ENCODE results near the gene GNG8.

The GNG8 gene

DNA sequence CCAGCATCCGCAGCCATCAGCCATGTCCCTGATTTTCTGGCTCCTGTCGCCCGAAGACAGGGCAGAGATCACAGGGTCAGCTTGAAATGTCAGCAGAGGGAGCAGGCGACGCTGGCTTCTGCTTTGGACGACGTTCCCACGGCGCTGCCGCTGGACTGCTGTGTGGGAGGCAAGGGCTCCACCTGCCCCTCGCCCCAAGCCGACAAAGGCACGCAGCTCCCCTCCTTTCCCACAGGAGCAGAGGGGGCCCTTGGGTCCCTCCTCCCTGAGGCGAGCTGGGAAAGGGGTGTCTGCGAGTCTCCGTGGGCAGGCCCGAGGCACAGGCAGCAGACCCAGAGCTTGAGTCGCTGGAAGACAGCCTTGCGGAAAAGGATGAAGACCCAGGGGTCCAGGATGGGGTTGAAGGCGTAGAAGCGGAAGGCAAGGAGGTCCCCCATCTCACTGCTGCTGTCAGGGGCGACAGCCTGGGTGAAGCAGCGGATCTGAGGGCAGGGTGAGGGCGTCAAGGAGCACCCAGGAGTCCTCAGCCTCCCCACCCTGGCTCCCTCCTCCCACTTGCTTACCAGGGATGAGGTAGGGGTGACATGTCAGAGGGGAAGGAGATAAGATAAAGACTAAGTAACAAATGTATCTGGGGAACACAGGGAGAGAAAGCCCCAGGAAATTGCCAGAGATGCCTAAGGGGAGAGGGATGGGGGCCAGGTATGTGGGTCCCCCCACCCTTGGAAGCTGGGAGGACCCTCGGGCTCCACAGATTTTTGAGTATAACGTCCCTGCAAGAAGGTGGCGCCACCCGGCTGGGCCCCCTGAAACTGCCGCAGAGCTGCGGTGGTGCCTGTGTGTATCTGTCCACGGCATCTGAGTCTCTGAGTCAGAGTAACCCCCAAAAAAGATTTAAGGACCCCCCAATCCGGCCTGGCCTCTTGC lies 14.5 kb downstream of the GNG8 start:
- in situ Hi-C loops (cut with HindIII; ENCODE audit: low sequenced_read_pairs), result no loop called here

GRCh38 chr19:46620716-46621115 lies 15.3 kb downstream of the GNG8 start:
- in situ Hi-C loops (cut with HindIII; ENCODE audit: low sequenced_read_pairs), result no loop called here

- in situ Hi-C loops (cut with HindIII; ENCODE audit: low sequenced_read_pairs), result no loop called here
Observed at GRCh38 chr19:46620267-46620666, 15.7 kb downstream of the GNG8 start.

DNA sequence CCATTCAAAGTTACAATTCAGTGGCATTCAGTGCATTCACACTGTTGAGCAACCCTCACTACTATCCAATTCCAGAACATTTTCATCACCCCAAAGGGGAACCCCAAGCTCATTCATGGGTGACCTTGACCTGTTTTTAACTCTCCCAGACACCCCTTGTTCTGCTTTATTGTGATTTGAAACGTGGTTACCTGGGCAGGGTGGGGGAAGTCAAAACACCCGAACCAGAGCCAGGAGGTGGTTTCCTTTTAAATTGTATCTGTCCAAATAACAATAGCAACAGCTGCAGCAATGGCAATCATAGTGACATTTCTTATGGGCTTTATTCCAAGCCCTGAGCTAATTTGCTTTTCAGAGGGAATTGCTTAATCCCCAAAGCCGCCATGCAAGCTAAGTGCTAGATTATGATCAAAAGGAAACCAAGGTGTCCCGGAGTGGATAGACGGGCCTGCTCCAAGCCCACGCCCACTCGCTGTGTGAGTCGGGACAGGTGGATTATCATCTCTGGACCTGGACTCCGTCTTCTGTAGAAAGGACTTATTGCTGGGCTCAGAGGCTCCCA lies 17.3 kb downstream of the GNG8 start:
- in situ Hi-C loops (cut with HindIII; ENCODE audit: low sequenced_read_pairs), result no loop called here

GRCh38 chr19:46617601-46618000 lies 18.4 kb downstream of the GNG8 start:
- in situ Hi-C loops (cut with HindIII; ENCODE audit: low sequenced_read_pairs), result no loop called here

DNA sequence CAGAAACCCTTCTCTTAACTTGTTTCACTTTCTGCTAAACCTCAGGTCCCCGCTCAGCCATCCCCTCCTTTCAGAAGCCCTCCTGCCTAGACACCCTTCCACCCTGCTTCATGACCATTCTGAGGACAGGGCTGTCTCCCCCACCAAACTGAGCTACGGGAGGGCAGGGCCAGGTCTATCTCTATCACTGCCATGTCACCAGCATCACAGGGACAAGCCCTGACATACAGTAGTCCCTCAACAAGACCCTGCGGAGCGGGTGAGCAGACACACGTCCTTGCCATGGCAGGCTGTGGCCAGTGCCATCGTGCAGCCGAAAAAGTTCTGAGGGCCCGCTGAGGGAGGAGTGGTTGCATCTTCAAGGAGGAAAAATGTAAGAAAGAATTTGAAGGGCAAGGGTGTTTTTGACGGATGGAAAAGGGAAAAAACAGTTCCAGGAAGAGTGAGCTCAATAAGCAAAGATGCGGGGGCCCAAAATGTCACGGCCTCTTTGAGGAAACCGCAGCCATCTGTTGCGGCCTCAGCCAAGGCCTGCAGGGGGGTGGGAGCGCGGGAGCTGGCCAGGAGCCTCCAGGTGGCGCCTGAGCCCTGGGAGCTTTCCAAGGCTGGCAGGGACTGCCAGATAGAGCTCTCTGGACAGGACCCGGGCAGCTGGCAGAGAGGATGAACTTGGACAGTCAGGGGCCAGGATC lies 19.2 kb downstream of the GNG8 start:
- in situ Hi-C loops (cut with HindIII; ENCODE audit: low sequenced_read_pairs), result no loop called here

- in situ Hi-C loops (cut with HindIII; ENCODE audit: low sequenced_read_pairs), result no loop called here
Observed at GRCh38 chr19:46615966-46616365, 20.0 kb downstream of the GNG8 start.

DNA sequence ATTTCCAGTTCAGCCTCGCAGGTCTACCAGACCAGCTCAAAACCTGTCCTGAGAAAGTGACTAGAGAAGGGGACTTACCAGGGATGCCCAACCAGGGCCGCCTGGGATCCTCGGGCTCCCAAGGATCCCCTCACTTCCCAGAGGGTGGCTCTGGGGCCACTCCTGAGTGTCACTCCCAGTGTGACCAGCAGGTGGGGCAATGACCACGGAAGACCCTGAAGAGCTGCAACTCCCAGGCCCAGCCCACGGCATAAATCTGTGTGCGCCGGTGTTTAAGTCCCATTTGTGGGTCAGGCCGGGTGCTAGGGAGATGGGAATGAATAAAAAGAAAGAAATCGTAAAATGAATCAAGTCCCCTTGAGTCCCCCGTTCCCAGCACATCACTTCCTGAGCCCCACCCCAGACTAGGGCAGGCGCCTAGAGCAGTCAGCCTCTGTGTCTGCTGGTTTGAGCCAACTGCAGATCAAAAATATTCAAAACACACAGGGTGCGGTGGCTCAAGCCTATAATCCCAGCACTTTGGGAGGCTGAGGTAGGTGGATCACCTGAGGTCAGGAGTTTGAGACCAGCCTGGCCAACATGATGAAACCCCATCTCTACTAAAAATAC lies 21.8 kb downstream of the GNG8 start:
- in situ Hi-C loops (cut with HindIII; ENCODE audit: low sequenced_read_pairs), result no loop called here

GRCh38 chr19:46613525-46613924 lies 22.5 kb downstream of the GNG8 start:
- in situ Hi-C loops (cut with HindIII; ENCODE audit: low sequenced_read_pairs), result no loop called here

DNA sequence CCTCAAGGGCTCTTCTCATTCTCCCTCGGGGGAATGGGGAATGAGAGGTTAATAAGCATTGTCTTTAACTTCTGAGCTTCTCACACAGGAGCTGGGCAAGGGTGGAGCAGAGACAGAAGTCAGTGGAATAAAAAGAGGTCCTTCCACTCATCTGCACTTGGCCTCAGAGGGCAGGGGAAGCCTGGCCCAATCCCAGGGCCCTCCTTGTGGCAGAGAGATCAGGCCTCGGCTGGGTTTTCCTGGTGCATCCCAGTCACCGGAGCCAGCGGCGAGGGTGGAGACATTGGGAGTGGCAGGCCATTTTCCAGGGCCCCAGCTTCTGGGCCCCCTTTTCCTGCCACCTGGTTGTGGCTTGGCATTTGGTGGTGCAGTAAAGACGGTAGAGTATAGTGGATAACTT lies 24.2 kb downstream of the GNG8 start:
- in situ Hi-C loops (cut with HindIII; ENCODE audit: low sequenced_read_pairs), result no loop called here

DNA sequence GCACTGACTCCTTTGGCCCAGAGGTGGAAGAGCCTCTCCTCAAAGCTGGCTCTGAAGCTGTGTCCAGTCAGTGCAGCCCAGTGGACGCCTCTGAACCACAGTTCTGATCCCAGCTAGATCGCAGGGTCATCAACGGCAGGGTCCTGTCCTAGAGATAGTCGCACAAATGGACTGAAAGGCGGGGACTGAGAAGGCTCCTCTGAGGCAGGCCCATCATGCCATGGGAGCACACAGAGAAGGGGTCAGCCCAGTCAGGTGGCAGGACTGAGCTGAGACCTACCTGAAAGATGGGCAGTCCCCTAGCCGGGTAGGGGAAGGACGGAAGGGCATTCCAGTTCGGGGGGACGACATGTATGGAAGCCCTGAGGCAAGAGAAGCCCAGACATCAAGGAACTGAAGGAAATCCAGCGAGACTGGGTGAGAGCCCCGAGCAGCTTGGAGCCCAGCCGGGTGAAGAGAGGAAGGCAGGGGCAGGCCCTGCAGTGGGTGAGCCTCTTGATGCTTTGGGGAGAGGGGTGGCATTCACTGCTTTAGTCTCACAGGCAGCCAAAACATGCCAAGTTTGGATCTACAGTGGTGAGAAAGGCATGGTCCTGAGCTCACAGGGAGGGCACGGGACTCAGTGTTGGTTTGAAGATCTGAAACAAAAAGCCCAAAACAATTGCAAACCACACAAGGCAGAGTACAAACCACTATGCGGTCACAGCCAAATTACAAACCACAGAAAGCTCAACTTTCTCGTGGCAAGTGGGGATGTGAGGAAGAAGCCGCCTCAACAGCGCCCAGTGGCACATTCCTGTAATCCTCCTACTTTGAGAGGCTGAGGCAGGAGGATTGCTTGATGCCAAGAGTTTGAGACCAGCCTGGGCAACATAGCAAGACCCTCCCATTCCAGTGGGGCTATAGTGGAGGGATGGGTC lies 24.9 kb downstream of the GNG8 start:
- in situ Hi-C loops (cut with HindIII; ENCODE audit: low sequenced_read_pairs), result no loop called here

- in situ Hi-C loops (cut with HindIII; ENCODE audit: low sequenced_read_pairs), result no loop called here
Observed at GRCh38 chr19:46610413-46610775, 25.6 kb downstream of the GNG8 start.

GRCh38 chr19:46609511-46610412 lies 26.2 kb downstream of the GNG8 start:
- in situ Hi-C loops (cut with HindIII; ENCODE audit: low sequenced_read_pairs), result no loop called here

DNA sequence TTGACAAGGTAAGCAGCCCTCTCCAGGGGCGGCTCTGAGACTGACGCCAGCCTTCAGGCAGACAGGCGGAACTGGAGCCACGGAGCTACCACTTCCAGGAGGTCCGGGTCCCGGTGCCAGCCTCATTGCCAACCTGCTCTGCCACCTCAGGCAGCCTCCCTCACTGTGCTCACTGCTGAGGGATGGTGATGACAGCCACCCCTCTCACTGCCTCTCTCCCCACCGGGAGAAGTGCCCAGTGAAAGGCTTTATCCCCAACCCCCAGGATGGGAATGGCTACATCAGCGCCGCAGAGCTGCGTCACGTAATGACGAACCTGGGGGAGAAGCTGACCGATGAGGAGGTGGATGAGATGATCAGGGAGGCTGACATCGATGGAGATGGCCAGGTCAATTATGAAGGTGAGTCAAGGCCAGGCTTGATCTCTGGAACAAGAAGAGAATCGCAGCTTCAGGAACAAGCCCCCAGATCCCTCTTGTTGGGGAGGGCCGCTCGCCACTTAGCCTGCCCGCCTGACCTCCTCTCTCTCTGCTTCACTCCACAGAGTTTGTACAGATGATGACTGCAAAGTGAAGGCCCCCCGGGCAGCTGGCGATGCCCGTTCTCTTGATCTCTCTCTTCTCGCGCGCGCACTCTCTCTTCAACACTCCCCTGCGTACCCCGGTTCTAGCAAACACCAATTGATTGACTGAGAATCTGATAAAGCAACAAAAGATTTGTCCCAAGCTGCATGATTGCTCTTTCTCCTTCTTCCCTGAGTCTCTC lies 27.2 kb downstream of the GNG8 start:
- in situ Hi-C loops (cut with HindIII; ENCODE audit: low sequenced_read_pairs), result no loop called here

GRCh38 chr19:46608178-46608577 lies 27.8 kb downstream of the GNG8 start:
- in situ Hi-C loops (cut with HindIII; ENCODE audit: low sequenced_read_pairs), result no loop called here

DNA sequence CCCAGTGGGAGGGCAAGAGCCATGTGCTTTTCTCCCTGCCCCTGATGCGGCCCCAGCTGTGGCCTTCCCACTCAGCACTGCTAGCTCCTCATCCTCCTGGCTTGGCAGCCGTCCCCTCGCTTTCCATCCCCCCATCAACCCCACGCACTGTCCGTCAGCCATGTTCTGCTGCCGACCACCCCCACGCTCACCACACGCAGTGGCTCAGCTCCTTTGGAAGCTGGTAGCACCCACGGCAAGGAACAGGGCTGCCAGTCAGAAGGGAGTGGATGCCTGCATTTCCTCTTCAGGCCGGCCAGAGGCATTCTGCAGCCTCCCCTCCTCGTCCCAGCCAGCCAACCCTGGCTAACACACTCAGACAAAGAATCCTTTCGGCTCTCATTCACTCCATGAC lies 28.6 kb downstream of the GNG8 start:
- in situ Hi-C loops (cut with HindIII; ENCODE audit: low sequenced_read_pairs), result no loop called here

- in situ Hi-C loops (cut with HindIII; ENCODE audit: low sequenced_read_pairs), result no loop called here
Observed at GRCh38 chr19:46606681-46607447, 29.1 kb downstream of the GNG8 start.

DNA sequence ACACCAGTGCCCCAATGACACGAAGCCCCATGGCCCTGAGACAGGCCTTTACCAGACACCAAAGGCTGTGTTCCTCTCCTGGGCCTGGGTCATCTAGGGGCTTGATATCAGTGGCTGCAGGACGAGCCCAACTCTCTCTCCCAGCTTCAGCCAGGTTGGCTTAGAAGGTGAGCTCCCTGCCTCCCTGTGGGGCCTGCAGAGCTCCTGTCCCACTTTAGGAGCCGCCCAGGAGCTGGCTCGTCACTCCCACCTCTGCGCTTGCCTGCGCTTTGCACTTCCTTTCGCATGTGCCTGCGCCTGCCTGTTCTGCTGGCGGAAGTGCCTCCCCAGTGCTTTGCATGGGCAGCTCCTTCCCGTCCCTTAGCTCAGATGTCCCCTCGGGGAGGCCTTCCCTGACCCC lies 30.0 kb downstream of the GNG8 start:
- in situ Hi-C loops (cut with HindIII; ENCODE audit: low sequenced_read_pairs), result no loop called here
